Mucosa of descending colon (tissue), 3 donors: ENCODE results near the gene SPTB. TPM values are rescaled to one million over a fixed set of nuclear protein-coding genes. Genes with fewer than 3 reads are reported as not detected.

Source experiments
- ATAC-seq: fragments of 200-7000 bp; cut with Tn5 transposase; one replicate; pipeline ENCODE4 v1.9.1; 2020; ENCODE audit warnings: mild to moderate bottlenecking, moderate library complexity
- DNase-seq, 3 donors: peaks; one replicate each; pipeline ENCODE4 v3.0.0-alpha.2; 2020
- H3K36me3 ChIP-seq: fragments of 200-600 bp; one replicate; pipeline ENCODE4 v1.8.0; 2021; ENCODE audit warnings: low read depth, mild to moderate bottlenecking
- H3K4me1 ChIP-seq: fragments of 200-600 bp; one replicate; pipeline ENCODE4 v1.8.0; 2021; ENCODE audit warnings: low read depth, mild to moderate bottlenecking
- H3K4me3 ChIP-seq: fragments of 200-600 bp; one replicate; pipeline ENCODE4 v1.8.0; 2021; ENCODE audit warnings: mild to moderate bottlenecking
- H3K9me3 ChIP-seq: fragments of 200-600 bp; one replicate; pipeline ENCODE4 v1.8.0; 2021; ENCODE audit warnings: mild to moderate bottlenecking
- intact Hi-C, 2 donors: fragments of 100-400 bp; cut with DNase I in 1 of 2; cut with micrococcal nuclease in 1 of 2; formaldehyde crosslinking; loops; one replicate each; pipeline versions ENCODE4 v1.11.0 to v1.11.1; 2022; cut with DNase I, micrococcal nuclease
- total RNA-seq, 3 donors: library from RNA; stranded (reverse); fragmentation: NEBNext Ultra II Directional in 2 of 3; extraction: Animal tissue kit (Norgen Biotek cat#: 25700) in 2 of 3; gene quantifications; one replicate each; pipeline versions ENCODE4 v1.2.1 to v1.2.4, GENCODE V29; 2021 to 2023
- TF ChIP-seq, protein P1 (sequence below): fragments of 200-600 bp; IDR thresholded peaks from one replicate; pipeline ENCODE4 v1.8.0; 2022; ENCODE audit warnings: antibody characterized with exemption, mild to moderate bottlenecking
- donor health status: DM: no; HTN: no; CAD: no; lungs with moderate emphysema.
- donor health status: DM: no; HTN: no; CAD: no.
- donor health status: DM: no; HTN: yes; CAD: no.

The SPTB gene
- total RNA-seq, 3 donors from 2014 or later: 0.35 to 1.4 (median 0.51) TPM

- H3K36me3 ChIP-seq: no peaks in the 10 kb centered on the region
- no peaks in the 10 kb centered on the region for H3K9me3 ChIP-seq
- DNase-seq (no peak), ATAC-seq (no peak)
- H3K4me1 ChIP-seq: no peaks in the 10 kb centered on the region
- TF ChIP-seq, protein P1, sequence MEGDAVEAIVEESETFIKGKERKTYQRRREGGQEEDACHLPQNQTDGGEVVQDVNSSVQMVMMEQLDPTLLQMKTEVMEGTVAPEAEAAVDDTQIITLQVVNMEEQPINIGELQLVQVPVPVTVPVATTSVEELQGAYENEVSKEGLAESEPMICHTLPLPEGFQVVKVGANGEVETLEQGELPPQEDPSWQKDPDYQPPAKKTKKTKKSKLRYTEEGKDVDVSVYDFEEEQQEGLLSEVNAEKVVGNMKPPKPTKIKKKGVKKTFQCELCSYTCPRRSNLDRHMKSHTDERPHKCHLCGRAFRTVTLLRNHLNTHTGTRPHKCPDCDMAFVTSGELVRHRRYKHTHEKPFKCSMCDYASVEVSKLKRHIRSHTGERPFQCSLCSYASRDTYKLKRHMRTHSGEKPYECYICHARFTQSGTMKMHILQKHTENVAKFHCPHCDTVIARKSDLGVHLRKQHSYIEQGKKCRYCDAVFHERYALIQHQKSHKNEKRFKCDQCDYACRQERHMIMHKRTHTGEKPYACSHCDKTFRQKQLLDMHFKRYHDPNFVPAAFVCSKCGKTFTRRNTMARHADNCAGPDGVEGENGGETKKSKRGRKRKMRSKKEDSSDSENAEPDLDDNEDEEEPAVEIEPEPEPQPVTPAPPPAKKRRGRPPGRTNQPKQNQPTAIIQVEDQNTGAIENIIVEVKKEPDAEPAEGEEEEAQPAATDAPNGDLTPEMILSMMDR: no peak
- no peak overlapping the region for H3K4me3 ChIP-seq
- intact Hi-C loops: no loop called here
These were observed 63.4 kb downstream of the SPTB start for GRCh38 chr14:64816221-64816783.

GRCh38 chr14:64815257-64815656, 64.5 kb downstream of the SPTB start:
- intact Hi-C loops: no loop called here

GRCh38 chr14:64812412-64812811, 67.3 kb downstream of the SPTB start:
- peak; percentile 98 for ATAC-seq
- Histone ChIP-seq H3K4me3 (no peak overlapping the region), H3K36me3 (no peaks in the 10 kb centered on the region), H3K4me1 (no peaks in the 10 kb centered on the region), H3K9me3 (no peaks in the 10 kb centered on the region)
- TF ChIP-seq, protein P1: no peak
- intact Hi-C loops: no loop called here
- peak; percentile 81 to 86 (median 82) for DNase-seq

More at GRCh38 chr14:64815257-64815656, 64.5 kb downstream of the SPTB start:
- ATAC-seq (no peak), DNase-seq (no peak)
- Histone ChIP-seq H3K4me1 (no peaks in the 10 kb centered on the region), H3K4me3 (no peak overlapping the region), H3K9me3 (no peaks in the 10 kb centered on the region), H3K36me3 (no peaks in the 10 kb centered on the region)
- TF ChIP-seq, protein P1: no peak

GRCh38 chr14:64811676-64812075, 68.0 kb downstream of the SPTB start:
- ATAC-seq: peak; percentile 46
- TF ChIP-seq, protein P1: no peak
- H3K4me3 ChIP-seq: no peak overlapping the region
- no peak for DNase-seq
- intact Hi-C loops: no loop called here
- no peaks in the 10 kb centered on the region for H3K4me1 ChIP-seq
- H3K9me3 ChIP-seq: no peaks in the 10 kb centered on the region
- no peaks in the 10 kb centered on the region for H3K36me3 ChIP-seq

DNA sequence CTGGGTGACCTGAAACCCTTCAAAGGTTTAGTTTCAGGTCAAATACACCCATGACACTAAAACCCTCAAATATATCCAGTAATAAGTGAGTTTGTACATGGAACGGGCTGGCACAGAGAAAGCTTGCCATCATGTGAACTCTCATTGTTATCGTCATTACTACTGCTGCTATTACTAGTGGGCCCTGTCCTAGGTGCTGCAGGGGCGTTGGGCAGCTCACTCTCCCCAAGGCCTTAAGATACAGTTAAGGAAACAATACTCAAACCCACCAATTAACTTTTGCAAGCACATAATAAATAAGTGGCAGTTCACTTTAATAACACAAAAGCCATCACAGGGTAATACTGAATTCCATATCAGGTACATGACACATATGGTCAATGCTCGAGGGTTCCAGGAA, 71.3 kb downstream of the SPTB start:
- Histone ChIP-seq H3K9me3 (no peaks in the 10 kb centered on the region), H3K36me3 (no peaks in the 10 kb centered on the region), H3K4me3 (no peak overlapping the region), H3K4me1 (no peaks in the 10 kb centered on the region)
- intact Hi-C loops: no loop called here
- ATAC-seq: no peak
- no peak for DNase-seq
- TF ChIP-seq, protein P1: no peak

DNA sequence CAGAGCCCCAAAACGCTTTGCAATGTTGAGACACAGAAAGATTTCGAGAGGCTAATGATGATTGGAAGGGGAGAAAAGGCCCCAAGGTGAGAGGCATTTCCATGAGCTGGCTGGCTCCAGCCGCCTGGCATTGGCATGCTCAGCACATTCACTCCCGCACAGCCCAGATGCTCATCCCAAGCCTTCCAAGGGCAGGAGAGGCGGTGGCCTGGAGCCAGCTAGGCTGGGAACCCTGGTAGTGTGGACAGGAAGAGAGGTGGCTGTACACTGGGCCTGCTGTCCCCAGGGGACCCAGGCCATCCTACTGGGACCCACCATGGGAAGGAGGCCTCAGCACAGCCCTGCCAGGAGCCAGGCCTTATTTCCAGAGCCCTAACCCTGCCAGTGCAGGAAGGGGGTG, 72.2 kb downstream of the SPTB start:
- Histone ChIP-seq H3K4me3 (no peak overlapping the region), H3K36me3 (no peaks in the 10 kb centered on the region), H3K4me1 (no peaks in the 10 kb centered on the region), H3K9me3 (no peaks in the 10 kb centered on the region)
- TF ChIP-seq, protein P1: no peak
- ATAC-seq (no peak), DNase-seq (no peak)
- intact Hi-C loops: no loop called here
